CD4-positive, alpha-beta T cell treated with Interleukin-15 for 1 hour (primary cell): Measurements from ENCODE around the gene AKR7A2.
A peak's percentile ranks its signal among the peaks of the same experiment; 100 is the strongest.

Experiments
- DNase-seq: peaks from one replicate; pipeline ENCODE4 v3.0.0-alpha.2; 2020

Gene AKR7A2

GRCh38 chr1:19311931-19312781 lies at the start of gene AKR7A2, which contains the start of gene SLC66A1:
AKR7A2 (minus strand) TSS chr1:19312144; CDS start chr1:19312124, 20 bp downstream.
SLC66A1 (plus strand) TSS chr1:19312326; CDS start chr1:19317678, 5,352 bp downstream.
- peak; percentile 89 for DNase-seq

GRCh38 chr1:19360843-19361610 lies 49.1 kb upstream of the AKR7A2 start:
- no peak for DNase-seq

GRCh38 chr1:19360432-19360831 lies 48.5 kb upstream of the AKR7A2 start:
- DNase-seq, result no peak

- DNase-seq, result no peak
Measured at GRCh38 chr1:19360016-19360415, 48.1 kb upstream of the AKR7A2 start.

GRCh38 chr1:19359357-19359756 lies 47.4 kb upstream of the AKR7A2 start:
- DNase-seq, result no peak

GRCh38 chr1:19358710-19359109 lies 46.8 kb upstream of the AKR7A2 start:
- no peak for DNase-seq

GRCh38 chr1:19357299-19357986 lies 45.5 kb upstream of the AKR7A2 start:
- DNase-seq, result no peak

GRCh38 chr1:19356266-19356665 lies 44.3 kb upstream of the AKR7A2 start:
- DNase-seq, result no peak

GRCh38 chr1:19354531-19354981 lies 42.6 kb upstream of the AKR7A2 start:
- DNase-seq, result no peak

- DNase-seq, result no peak
Measured at GRCh38 chr1:19353596-19353995, 41.7 kb upstream of the AKR7A2 start.

- DNase-seq, result no peak
Measured at GRCh38 chr1:19352839-19353238, 40.9 kb upstream of the AKR7A2 start.

- DNase-seq, result no peak
Measured at GRCh38 chr1:19351873-19352272, 39.9 kb upstream of the AKR7A2 start.

GRCh38 chr1:19350566-19350965 lies 38.6 kb upstream of the AKR7A2 start:
- no peak for DNase-seq

- DNase-seq, result no peak
Measured at GRCh38 chr1:19349999-19350398, 38.1 kb upstream of the AKR7A2 start.

GRCh38 chr1:19348441-19349198 lies 36.7 kb upstream of the AKR7A2 start:
- no peak for DNase-seq

- no peak for DNase-seq
Measured at GRCh38 chr1:19347533-19348172, 35.7 kb upstream of the AKR7A2 start.

- no peak for DNase-seq
Measured at GRCh38 chr1:19346026-19346425, 34.1 kb upstream of the AKR7A2 start.

GRCh38 chr1:19345391-19345790 lies 33.4 kb upstream of the AKR7A2 start:
- DNase-seq, result no peak

- no peak for DNase-seq
Measured at GRCh38 chr1:19344831-19345230, 32.9 kb upstream of the AKR7A2 start.

- no peak for DNase-seq
Measured at GRCh38 chr1:19344372-19344810, 32.4 kb upstream of the AKR7A2 start.

GRCh38 chr1:19343617-19344350 lies 31.8 kb upstream of the AKR7A2 start:
- no peak for DNase-seq
